Right renal cortex interstitium (tissue), 3 donors: Measurements from ENCODE around the gene CCDC68. TPM values are rescaled to one million over a fixed set of nuclear protein-coding genes. Genes with fewer than 3 reads are reported as not detected.
A peak's percentile ranks its signal among the peaks of the same experiment; 100 is the strongest.
"Not testable (repeated sequence)": the region's sequence is repeated elsewhere in the genome, so short reads cannot be mapped to it uniquely, and the experiment has no call there.

ENCODE experiments used
- DNase-seq, 3 donors: peaks; one replicate each; pipeline ENCODE4 v3.0.0-alpha.2; 2013; ENCODE audit warnings: low read depth in 3 of 3, low spot score in 2 of 3
- polyA plus RNA-seq, 3 donors: library from polyadenylated mRNA; unstranded; fragments of 120-200 nt; gene quantifications; one replicate each; pipeline ENCODE4 v1.2.1, GENCODE V29; 2013; ENCODE audit not compliant: insufficient read length in 3 of 3

Gene CCDC68
- 10 to 100 TPM in 2 of 3 donors, 1 to 10 TPM in 1; 8.3 to 11.5 (median 10.8) TPM for polyA plus RNA-seq

GRCh38 chr18:54958704-54959625 is at the start of gene CCDC68:
Gene CCDC68 (minus strand): TSS chr18:54959461. CDS start chr18:54942791, 16,670 bp downstream.
- DNase-seq = no peak

- DNase-seq = no peak
Measured at GRCh38 chr18:55007602-55008001, 48.3 kb upstream of the CCDC68 start.

GRCh38 chr18:55003695-55004094 is 44.4 kb upstream of the CCDC68 start:
- no peak for DNase-seq

GRCh38 chr18:55002261-55002660 is 43.0 kb upstream of the CCDC68 start:
- no peak for DNase-seq

- no peak for DNase-seq
Measured at GRCh38 chr18:55001394-55002024, 42.2 kb upstream of the CCDC68 start.

GRCh38 chr18:55000529-55000928 is 41.3 kb upstream of the CCDC68 start:
- no peak for DNase-seq

- no peak for DNase-seq
Measured at GRCh38 chr18:54999016-54999415, 39.8 kb upstream of the CCDC68 start.

GRCh38 chr18:54995421-54996143 is 36.3 kb upstream of the CCDC68 start:
- no peak for DNase-seq

GRCh38 chr18:54991981-54992380 is 32.7 kb upstream of the CCDC68 start:
- no peak for DNase-seq

- DNase-seq = no peak
Measured at GRCh38 chr18:54984908-54985307, 25.6 kb upstream of the CCDC68 start.

- no peak for DNase-seq
Measured at GRCh38 chr18:54983791-54984190, 24.5 kb upstream of the CCDC68 start.

GRCh38 chr18:54983041-54983686 is 23.9 kb upstream of the CCDC68 start:
- DNase-seq = peak in 1 of 3 donors; percentile 44

GRCh38 chr18:54981076-54981475 is 21.8 kb upstream of the CCDC68 start:
- DNase-seq = no peak

- no peak for DNase-seq
Measured at GRCh38 chr18:54975598-54975997, 16.3 kb upstream of the CCDC68 start.

- no peak for DNase-seq
Measured at GRCh38 chr18:54973046-54973445, 13.8 kb upstream of the CCDC68 start.

- DNase-seq = no peak
Measured at GRCh38 chr18:54968807-54969206, 9.5 kb upstream of the CCDC68 start.

- DNase-seq = not testable (repeated sequence)
Measured at GRCh38 chr18:54968237-54968636, 9.0 kb upstream of the CCDC68 start.

GRCh38 chr18:54967786-54968185 is 8.5 kb upstream of the CCDC68 start:
- DNase-seq = no peak

GRCh38 chr18:54964741-54965140 is 5.5 kb upstream of the CCDC68 start:
- no peak for DNase-seq

GRCh38 chr18:54962919-54963645 is 3.8 kb upstream of the CCDC68 start:
- no peak for DNase-seq
